ENCODE results near the gene MYL3.
A peak's percentile ranks its signal among the peaks of the same experiment; 100 is the strongest.

The MYL3 gene

GRCh38 chr3:46875560-46875959 lies 12.3 kb upstream of the MYL3 start:
- DNase-seq (ENCODE audit: extremely low spot score): no peak
- CTCF ChIA-PET: interaction anchor here (2.9 kb wide), 1 partner anchor 8 kb away, joined by 13 read pairs; no protein-coding TSS in a partner anchor

GRCh38 chr3:46874430-46874829 lies 11.2 kb upstream of the MYL3 start:
- no peak for TF ChIP-seq CTCF (IDR thresholded peaks at IDR 0.05; ENCODE audit: control extremely low read depth, extremely low read depth, low read depth, missing control alignments)
- ChIA-PET CTCF (interaction anchor here (1.0 to 2.9 kb wide), 2 partner anchors 7 to 10 kb away, joined by 3 to 13 read pairs; no protein-coding TSS in a partner anchor), POLR2A (no interaction called here)
- peak; percentile 20 for DNase-seq (ENCODE audit: extremely low spot score)

More at GRCh38 chr3:46875560-46875959, 12.3 kb upstream of the MYL3 start:
- POLR2A ChIA-PET: no interaction called here
- TF ChIP-seq CTCF (IDR thresholded peaks at IDR 0.05; ENCODE audit: control extremely low read depth, extremely low read depth, low read depth, missing control alignments): no peak

- TF ChIP-seq CTCF (IDR thresholded peaks at IDR 0.05; ENCODE audit: control extremely low read depth, extremely low read depth, low read depth, missing control alignments): no peak
- ChIA-PET POLR2A (interaction anchor here (1.0 kb wide), 1 partner anchor 85 kb away, joined by 3 read pairs; no protein-coding TSS in a partner anchor), CTCF (interaction anchor here (0.9 to 1.6 kb wide), 3 partner anchors 15 to 36 kb away, joined by 3 to 7 read pairs (median 3); no protein-coding TSS in a partner anchor)
- peak; percentile 24 for DNase-seq (ENCODE audit: extremely low spot score)
Measured at GRCh38 chr3:46873521-46873920, 10.3 kb upstream of the MYL3 start.

GRCh38 chr3:46871222-46871621 lies 8.0 kb upstream of the MYL3 start:
- DNase-seq (ENCODE audit: extremely low spot score): no peak
- no peak for TF ChIP-seq CTCF (IDR thresholded peaks at IDR 0.05; ENCODE audit: control extremely low read depth, extremely low read depth, low read depth, missing control alignments)
- POLR2A ChIA-PET: no interaction called here
- CTCF ChIA-PET: interaction anchor here (0.9 to 1.6 kb wide), 7 partner anchors 12 to 163 kb away, joined by 3 to 7 read pairs (median 3); no protein-coding TSS in a partner anchor

GRCh38 chr3:46870651-46871050 lies 7.4 kb upstream of the MYL3 start:
- ChIA-PET POLR2A (no interaction called here), CTCF (interaction anchor here (0.9 to 1.6 kb wide), 5 partner anchors 11 to 163 kb away, joined by 3 to 7 read pairs (median 3); no protein-coding TSS in a partner anchor)
- TF ChIP-seq CTCF (IDR thresholded peaks at IDR 0.05; ENCODE audit: control extremely low read depth, extremely low read depth, low read depth, missing control alignments): no peak
- no peak for DNase-seq (ENCODE audit: extremely low spot score)

- POLR2A ChIA-PET: no interaction called here
- CTCF ChIA-PET: interaction anchor here (0.8 kb wide), 1 partner anchor 10 kb away, joined by 3 read pairs; no protein-coding TSS in a partner anchor
- no peak for TF ChIP-seq CTCF (IDR thresholded peaks at IDR 0.05; ENCODE audit: control extremely low read depth, extremely low read depth, low read depth, missing control alignments)
- DNase-seq (ENCODE audit: extremely low spot score): no peak
Measured at GRCh38 chr3:46869440-46869839, 6.2 kb upstream of the MYL3 start.
